ENCODE data around the gene EPDR1.

Gene EPDR1

DNA sequence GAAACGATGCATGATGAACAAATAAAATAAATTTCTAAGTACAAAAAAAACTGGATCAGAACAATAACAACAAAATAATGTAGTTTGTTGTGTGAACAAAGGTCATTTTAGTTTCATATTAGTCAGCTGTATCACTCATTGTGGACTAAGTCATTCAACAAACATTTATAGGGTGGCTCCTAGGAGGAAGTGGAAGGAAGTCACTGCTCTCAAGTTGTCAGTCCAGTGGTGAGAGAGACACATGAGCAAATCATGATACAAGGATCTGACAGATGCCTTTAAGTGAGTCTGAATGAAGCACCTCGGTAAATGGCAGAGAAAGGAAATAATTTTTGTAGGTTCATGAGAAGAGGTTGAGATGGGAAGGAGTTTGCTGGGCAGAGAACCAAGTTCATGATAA is 56.8 kb downstream of the EPDR1 start:
- no peak for DNase-seq (ENCODE audit: low read depth in 2 of 2)

DNA sequence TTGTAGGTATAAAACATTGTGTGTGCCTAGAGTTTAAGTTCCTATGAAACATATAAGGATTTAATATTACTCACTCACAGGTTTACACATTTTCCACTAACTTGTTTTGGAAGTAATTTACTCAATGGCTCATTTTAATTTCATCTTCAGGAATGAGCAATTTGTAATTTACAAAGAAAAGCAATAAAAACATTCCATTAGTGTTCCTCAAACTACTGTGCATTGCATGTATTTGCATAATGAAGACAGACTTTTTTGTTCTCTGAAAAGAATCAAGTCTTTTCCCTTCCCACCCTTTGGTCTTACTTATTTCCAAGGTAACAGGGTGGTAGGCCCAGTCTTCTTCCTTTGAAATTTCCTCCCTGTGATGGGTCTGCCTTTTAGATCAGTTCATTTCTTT is 61.2 kb downstream of the EPDR1 start:
- no peak for DNase-seq (ENCODE audit: low read depth in 2 of 2)

DNA sequence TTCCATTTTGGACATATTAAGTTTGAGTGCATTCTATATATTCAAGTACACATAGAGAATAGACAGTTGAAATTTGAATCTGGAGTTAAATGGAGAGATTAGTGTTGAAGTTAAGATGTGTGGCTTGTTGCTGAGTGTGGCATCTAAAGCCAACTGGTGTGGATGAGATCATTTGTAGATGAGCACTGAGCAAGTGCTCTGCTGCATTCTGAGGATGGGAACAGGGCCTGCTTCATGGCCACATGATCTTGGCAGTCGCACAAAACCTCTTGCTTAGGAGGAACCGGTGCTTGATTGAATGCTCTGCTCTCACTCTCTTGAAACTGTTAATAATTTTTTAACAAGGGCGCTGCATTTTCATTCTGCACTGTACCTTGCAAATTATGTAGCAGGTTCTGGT is 62.0 kb downstream of the EPDR1 start:
- DNase-seq (ENCODE audit: low read depth in 2 of 2): no peak

DNA sequence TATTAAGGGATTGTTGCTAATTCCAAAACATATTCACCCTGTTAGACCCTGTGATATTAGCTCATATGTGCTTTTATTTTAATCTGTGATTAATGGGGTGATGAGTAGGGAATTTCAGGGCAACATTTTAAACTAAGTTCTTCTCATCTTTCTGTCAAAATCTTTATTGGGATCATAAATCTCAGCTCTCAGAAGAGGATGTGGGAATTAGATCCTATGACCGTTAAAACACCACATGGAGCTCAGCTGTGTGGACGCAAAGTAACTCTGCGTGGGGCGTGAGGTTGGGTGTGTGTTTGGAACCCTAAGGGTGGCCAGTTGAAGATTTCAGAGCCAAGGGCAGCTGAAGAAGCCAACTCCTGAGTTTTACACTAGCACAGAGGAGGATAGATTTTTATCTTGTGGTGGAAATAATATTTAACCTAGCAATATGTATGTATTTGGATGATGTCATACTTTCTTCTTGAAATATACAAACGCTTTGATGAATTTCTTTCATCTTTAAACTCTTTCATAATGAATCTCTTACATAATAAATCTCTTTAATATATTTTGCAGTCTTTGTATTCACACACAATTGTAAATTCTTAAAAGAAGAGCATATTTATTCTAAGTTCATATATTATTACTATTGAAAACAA is 64.4 kb downstream of the EPDR1 start:
- DNase-seq (ENCODE audit: low read depth in 2 of 2): no peak

DNA sequence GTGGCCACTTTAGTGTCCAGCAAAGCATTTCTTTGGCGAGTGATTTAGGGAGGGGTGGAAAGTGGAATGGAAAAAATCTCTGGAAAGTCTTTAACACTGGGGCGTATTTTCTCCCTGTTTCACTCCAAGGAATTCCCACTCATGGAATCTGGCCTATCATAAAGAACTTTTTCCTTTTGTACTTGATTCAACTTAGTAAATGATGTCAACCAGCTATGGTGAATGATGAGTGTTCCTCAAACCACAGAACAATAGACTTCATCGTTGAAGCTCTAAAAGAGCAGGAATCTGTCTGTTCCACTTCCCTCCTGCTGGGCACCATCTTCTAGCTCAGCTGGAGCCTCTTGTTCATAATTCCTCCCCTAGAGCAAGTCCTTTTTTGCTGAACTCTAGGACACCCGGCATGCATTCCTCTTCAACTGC is 66.5 kb downstream of the EPDR1 start:
- no peak for DNase-seq (ENCODE audit: low read depth in 2 of 2)

DNA sequence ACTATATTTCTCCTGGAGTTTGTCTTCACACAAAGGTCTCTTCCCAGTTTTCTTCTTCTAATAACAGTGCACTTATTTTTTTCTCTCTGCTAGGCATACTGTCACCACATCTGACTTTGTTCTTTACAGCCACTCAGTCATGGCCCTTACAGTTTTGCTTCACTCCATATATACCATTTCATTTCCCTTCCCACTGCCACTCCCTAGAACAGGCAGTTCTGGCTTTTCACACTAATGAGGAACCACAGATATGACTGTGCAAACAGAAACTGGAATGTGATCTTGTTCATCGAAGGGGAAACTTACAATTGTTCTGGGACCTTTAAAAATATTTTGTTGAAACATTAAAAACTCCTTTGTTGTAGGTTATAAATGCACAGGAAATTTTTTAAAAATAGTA is 67.3 kb downstream of the EPDR1 start:
- DNase-seq (ENCODE audit: low read depth in 2 of 2): no peak

DNA sequence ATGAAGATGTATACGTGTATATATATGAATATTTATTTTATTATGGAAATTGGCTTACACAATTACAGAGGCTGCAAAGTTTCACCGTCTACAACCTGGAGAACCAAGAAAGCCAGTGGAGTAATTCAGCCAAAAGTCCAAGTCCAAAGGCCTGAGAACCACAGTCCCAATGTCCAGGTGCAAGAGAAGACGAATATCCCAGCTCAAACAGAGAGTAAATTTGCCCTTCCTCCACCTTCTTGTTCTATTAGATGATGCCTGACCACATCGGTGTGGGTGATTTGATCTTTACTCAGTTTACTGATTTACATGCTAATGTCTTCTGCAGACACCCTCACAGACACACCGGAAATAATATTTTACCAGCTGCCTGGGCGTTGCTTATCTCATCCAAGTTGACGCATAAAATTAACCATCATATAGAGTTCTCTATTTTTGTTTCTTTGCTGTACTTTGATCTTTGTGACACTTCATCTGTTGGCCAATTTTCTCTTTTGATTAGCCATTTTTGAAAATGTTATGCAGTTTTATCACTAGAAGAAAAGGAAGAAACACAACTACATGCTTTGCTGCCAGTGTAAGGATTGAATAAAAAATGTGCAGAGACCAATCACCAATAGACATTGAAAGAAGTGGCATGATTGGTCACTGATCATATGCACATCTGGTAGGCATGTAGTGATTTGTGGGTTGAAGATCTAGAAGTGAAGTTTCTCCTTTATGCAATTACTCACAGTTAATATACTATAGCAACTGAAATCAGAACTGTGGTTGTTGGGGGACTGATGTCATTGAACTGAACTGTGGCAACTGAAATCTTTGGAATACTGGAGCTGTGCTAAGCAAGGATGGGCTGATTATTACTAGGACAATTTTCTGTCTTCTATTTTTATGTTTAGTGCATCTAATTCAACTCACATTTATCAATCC is 68.5 kb downstream of the EPDR1 start:
- no peak for DNase-seq (ENCODE audit: low read depth in 2 of 2)

DNA sequence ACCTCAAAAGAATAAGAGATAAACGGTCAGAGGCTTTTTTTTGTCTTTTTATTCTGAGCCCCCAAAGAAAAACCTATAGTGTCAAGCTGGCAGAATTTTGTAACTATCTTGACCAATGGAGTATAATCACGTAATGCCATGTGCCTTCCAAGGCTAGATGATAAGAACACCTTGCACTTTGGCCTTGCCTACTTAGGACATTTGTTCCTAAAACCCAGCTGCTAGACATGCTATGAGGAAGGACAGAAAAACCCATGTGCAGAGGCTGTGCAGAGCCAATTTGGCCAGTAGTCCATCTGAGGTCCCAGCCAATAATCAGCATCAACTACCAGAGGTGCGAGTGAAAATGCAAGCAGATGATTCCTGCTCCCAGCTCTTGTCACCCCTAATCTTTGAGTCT is 69.9 kb downstream of the EPDR1 start:
- DNase-seq (ENCODE audit: low read depth in 2 of 2): no peak

DNA sequence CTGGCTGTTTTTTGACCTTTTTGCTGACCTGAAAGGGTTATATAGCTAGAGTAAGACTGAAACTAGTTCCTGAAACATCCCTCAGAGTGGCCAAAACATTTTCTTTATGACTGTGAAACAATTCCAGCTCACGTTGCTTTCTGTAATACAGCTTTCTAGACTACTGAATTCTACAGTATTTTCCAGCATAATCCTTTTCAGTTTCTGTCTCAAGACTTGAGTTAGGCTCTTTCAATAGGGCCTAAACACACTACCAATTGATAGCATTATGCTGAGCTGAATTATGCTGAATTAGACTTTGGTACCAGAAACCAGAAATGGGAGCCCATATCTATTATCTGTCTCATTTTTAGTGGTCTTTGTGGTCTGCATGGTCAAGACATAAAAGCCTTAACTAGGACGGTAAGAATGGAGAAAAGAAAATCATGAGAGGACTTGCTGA is 72.6 kb downstream of the EPDR1 start:
- DNase-seq (ENCODE audit: low read depth in 2 of 2): no peak

DNA sequence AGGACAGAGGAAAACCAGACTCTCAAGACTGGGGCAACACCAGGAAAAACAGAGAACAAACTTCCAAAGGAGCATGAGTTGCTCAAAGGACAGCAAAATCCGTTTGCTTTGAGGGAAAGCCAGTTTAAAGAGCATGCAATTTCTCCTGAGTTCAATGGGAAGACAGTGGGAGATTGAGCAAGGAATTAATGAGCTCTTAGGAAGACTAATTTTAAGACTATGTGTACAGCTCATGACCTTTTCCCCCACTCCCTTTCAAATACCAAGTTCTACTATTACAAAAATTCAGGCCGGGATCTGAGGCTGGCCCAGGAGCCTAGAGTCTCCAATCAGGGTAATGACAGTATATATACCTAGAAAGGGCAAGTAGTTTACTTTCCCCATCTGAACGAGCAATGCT is 79.2 kb downstream of the EPDR1 start:
- no peak for DNase-seq (ENCODE audit: low read depth in 2 of 2)

DNA sequence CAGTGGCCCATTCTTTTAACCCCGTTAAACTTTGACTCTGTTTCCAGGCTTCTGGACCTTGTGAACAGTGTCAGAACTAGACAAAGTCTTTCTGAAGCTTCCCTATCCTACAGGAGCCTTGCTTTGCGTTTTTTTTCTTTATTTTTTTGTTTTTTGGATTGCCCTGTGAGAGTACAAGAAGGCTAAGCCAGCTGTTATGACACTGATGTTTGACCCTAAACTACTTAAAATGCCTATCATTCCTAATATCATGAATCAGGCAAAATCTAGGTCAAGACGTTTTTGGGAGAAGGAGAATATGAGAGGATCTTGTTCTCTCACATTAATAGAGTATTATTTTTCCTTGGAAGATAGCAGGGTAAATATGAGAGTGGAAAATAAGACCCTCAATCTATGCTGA is 79.8 kb downstream of the EPDR1 start:
- DNase-seq (ENCODE audit: low read depth in 2 of 2): no peak
